ENCODE data around the gene PRKAA1. TPM values are rescaled to one million over a fixed set of nuclear protein-coding genes. Genes with fewer than 3 reads are reported as not detected.
"Not testable (repeated sequence)": the region's sequence is repeated elsewhere in the genome, so short reads cannot be mapped to it uniquely, and the experiment has no call there.

The PRKAA1 gene
- total RNA-seq, 1 donor from 2014 or later, result 95.4 TPM

DNA sequence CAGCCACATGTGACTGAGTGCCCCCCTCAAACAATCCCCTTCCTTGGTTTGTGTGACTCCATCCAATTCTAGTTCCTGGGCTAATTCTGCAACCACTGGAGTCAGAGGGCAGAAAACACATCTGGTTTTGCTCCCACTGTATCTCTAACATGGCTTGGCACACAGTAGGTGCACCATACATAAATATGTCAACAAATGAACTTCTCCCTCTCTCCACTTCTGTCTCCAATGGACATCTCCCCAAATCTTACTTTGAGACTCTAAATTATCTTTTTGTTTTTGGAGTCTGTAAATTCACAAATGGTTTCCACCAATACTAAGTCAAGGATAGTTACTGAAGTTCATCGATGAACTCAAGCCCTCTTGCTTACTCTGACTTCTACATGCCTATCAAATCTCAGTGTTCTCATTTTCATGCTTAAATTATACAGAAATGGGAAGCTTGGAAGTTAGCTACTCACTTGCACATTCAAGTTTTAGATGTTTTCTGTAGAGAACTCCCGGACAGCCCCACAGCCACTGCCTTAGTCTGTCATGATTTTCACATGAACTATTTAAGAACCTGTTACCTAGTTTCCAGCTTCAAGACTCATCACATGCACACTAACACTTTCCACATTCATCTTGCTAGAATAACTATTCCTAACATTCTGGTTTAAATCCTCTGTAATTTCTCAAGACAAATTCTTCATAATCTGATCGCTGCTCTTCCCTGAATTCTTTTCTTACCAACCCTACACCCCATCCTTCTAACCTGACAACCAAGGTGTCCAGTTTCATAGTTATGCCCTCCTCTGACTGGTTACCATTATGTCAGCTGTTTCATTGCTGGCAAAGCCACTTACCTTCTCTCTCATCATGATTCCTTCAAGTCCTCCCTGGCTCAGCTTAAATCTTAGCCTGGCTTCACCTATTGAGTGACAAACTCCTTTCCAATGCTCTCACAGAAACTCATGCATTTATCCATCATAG lies 30.8 kb upstream of the PRKAA1 start:
- peak overlapping the region; percentile 7 for H3K27ac Mint-ChIP-seq (ENCODE audit: unreplicated experiment)
- no peaks in the 10 kb centered on the region for H3K27me3 Mint-ChIP-seq (ENCODE audit: unreplicated experiment)
- TF ChIP-seq, protein P1, sequence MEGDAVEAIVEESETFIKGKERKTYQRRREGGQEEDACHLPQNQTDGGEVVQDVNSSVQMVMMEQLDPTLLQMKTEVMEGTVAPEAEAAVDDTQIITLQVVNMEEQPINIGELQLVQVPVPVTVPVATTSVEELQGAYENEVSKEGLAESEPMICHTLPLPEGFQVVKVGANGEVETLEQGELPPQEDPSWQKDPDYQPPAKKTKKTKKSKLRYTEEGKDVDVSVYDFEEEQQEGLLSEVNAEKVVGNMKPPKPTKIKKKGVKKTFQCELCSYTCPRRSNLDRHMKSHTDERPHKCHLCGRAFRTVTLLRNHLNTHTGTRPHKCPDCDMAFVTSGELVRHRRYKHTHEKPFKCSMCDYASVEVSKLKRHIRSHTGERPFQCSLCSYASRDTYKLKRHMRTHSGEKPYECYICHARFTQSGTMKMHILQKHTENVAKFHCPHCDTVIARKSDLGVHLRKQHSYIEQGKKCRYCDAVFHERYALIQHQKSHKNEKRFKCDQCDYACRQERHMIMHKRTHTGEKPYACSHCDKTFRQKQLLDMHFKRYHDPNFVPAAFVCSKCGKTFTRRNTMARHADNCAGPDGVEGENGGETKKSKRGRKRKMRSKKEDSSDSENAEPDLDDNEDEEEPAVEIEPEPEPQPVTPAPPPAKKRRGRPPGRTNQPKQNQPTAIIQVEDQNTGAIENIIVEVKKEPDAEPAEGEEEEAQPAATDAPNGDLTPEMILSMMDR (IDR thresholded peaks at IDR 0.05; ENCODE audit: unreplicated experiment), result no peak
- no peak for DNase-seq (ENCODE audit: low spot score)
- peaks cover 25% of the 10 kb centered on the region for H3K4me1 Mint-ChIP-seq (ENCODE audit: unreplicated experiment)
- no peaks in the 10 kb centered on the region for H3K9me3 Mint-ChIP-seq (ENCODE audit: unreplicated experiment)
- H3K36me3 Mint-ChIP-seq (ENCODE audit: low read depth, unreplicated experiment), result peaks cover 64% of the 10 kb centered on the region
- peak overlapping the region; percentile 56 for H3K4me3 Mint-ChIP-seq (ENCODE audit: unreplicated experiment)

DNA sequence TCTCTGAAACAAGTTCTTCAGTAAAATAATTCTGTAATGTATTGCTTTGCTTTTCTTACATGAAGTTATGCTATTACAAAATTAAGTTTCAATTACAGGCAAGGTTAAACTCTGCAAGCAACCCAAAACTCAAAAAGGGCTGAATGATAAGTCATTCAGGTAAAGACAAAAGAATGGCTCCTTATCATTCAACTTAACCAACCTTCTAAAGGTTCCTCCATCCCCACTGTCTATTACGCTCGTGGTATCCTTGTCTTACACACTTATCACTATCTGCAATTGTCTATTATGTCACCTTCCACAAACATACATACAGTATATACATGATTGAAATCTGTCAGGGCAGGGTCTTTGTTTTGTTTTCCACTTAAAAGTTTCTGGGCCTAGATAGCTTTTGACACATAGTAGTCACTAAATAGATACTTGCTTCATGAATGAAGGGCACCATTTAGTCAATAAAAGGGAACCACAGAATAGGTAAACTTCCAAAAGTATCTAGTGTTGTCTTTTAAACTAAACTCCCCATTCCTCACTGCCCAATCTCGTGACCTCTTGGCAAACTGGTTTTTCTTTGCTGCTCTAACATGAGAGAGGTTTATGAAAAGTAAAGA lies 30.0 kb upstream of the PRKAA1 start:
- no peaks in the 10 kb centered on the region for H3K9me3 Mint-ChIP-seq (ENCODE audit: unreplicated experiment)
- peaks cover 18% of the 10 kb centered on the region for H3K4me1 Mint-ChIP-seq (ENCODE audit: unreplicated experiment)
- H3K4me3 Mint-ChIP-seq (ENCODE audit: unreplicated experiment), result peak overlapping the region; percentile 13
- H3K27me3 Mint-ChIP-seq (ENCODE audit: unreplicated experiment), result no peaks in the 10 kb centered on the region
- TF ChIP-seq, protein P1 (IDR thresholded peaks at IDR 0.05; ENCODE audit: unreplicated experiment), result no peak
- no peak overlapping the region for H3K27ac Mint-ChIP-seq (ENCODE audit: unreplicated experiment)
- peaks cover 55% of the 10 kb centered on the region for H3K36me3 Mint-ChIP-seq (ENCODE audit: low read depth, unreplicated experiment)
- no peak for DNase-seq (ENCODE audit: low spot score)

DNA sequence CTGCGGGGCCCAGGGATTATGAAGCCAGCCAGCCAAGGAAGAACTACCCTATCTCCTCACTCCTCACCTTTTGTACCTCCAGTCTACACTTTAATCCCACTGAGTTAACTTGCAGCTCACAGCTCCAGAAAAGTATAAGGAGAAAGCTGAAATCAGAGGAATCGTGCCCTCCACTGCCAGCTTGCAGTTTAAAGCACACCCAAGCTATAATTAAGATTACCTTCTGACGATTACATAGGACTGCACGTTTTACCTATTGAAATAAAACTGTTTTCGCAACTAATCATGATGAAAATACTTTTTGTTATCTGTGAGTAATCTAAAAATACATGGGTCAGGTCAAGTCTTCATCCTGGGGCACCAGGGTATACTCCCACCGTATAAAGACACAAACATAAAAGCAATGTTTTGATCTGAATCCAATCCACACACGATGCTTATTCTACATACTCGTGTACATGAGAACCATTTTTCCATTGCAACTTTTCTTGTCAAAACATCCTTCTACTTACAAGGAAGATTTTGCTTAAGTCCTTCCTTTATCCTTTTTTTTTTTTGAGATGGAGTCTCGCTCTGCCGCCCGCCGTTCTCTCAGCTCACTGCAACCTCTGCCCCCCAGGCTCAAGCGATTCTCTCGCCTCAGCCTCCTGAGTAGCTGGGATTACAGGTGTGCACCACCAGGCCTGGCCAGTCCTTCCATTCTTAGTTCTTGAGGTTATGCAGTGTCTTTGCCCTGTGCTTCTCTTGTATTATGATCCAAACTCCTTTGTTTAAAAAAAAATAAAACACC lies 29.2 kb upstream of the PRKAA1 start:
- Mint-ChIP-seq H3K4me3 (ENCODE audit: unreplicated experiment) (peak overlapping the region; percentile 18), H3K36me3 (ENCODE audit: low read depth, unreplicated experiment) (peaks cover 48% of the 10 kb centered on the region), H3K27ac (ENCODE audit: unreplicated experiment) (peak overlapping the region; percentile 50), H3K27me3 (ENCODE audit: unreplicated experiment) (no peaks in the 10 kb centered on the region), H3K4me1 (ENCODE audit: unreplicated experiment) (peaks cover 11% of the 10 kb centered on the region), H3K9me3 (ENCODE audit: unreplicated experiment) (no peaks in the 10 kb centered on the region)
- TF ChIP-seq, protein P1 (IDR thresholded peaks at IDR 0.05; ENCODE audit: unreplicated experiment), result no peak
- DNase-seq (ENCODE audit: low spot score), result no peak

DNA sequence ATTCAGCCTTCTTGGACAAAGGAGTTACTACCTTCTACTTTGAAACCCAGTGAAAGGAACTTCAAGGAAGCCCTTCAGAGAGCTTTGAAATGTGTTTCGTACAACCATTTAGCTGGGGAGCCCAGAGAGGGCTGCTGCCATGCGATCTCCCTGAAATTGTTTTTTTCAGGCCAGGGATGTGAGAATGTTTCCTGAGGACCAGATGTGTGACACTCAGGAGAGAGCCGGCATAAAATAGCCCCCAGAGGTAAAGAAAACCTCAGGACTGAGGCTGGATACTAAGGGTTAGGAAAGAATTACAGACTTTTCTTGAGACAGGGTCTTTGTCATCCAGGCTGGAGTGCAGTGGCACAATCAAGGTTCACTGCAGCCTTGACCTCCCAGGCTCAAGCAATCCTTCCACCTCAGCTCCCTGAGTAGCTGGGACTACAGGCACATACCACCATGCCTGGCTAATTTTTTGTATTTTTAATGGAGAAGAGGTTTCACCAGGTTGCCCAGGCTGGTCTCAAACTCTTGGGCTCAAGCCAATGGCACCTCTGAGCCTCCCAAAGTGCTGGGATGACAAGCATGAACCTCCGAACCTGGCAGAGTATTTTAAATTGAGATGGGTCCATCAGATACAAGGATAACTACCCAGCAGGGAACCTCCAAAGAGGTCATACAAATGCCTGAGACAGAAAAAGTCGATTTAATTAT lies 28.5 kb upstream of the PRKAA1 start:
- H3K4me3 Mint-ChIP-seq (ENCODE audit: unreplicated experiment), result peak overlapping the region; percentile 18
- H3K27me3 Mint-ChIP-seq (ENCODE audit: unreplicated experiment), result no peaks in the 10 kb centered on the region
- no peaks in the 10 kb centered on the region for H3K9me3 Mint-ChIP-seq (ENCODE audit: unreplicated experiment)
- DNase-seq (ENCODE audit: low spot score), result no peak
- H3K27ac Mint-ChIP-seq (ENCODE audit: unreplicated experiment), result peak overlapping the region; percentile 50
- peaks cover 40% of the 10 kb centered on the region for H3K36me3 Mint-ChIP-seq (ENCODE audit: low read depth, unreplicated experiment)
- peaks cover 6% of the 10 kb centered on the region for H3K4me1 Mint-ChIP-seq (ENCODE audit: unreplicated experiment)
- TF ChIP-seq, protein P1 (IDR thresholded peaks at IDR 0.05; ENCODE audit: unreplicated experiment), result no peak

DNA sequence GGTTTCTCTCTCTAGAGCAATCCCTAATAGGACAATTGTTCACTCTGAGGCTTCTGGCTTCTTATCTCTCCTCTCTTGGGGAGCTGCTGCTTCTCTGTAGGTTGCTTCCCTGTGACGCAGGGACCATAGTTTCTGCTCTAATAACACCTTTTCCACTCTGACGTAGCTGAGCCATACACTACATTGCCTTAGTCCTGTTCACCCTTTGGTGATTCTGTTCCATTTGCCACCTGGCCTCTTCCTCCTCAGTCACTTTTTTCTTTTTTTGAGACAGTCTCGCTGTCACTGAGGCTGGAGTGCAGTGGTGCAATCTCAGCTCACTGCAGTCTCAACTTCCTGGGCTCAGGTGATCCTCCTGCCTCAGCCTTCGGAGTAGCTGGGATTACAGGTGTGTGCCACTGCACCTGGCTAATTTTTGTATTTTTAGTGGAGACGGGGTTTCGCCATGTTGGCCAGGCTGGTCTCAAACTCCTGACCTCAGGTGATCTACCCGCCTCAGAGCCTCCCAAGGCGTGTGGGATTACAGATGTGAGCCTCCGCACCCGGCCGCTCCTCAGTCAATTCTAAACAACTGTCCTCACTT lies 27.4 kb upstream of the PRKAA1 start:
- DNase-seq (ENCODE audit: low spot score); H3K4me3 Mint-ChIP-seq (ENCODE audit: unreplicated experiment); H3K9me3 Mint-ChIP-seq (ENCODE audit: unreplicated experiment); H3K4me1 Mint-ChIP-seq (ENCODE audit: unreplicated experiment); H3K27ac Mint-ChIP-seq (ENCODE audit: unreplicated experiment); H3K27me3 Mint-ChIP-seq (ENCODE audit: unreplicated experiment): not testable (repeated sequence)
- H3K36me3 Mint-ChIP-seq (ENCODE audit: low read depth, unreplicated experiment), result peaks cover 36% of the 10 kb centered on the region

All from endothelial cell (in vitro differentiated cells).